Calu3 (cell line): ENCODE data around the gene KANK3. TPM values are rescaled to one million over a fixed set of nuclear protein-coding genes. Genes with fewer than 3 reads are reported as not detected.
A peak's percentile ranks its signal among the peaks of the same experiment; 100 is the strongest.

Experiments
- BruUV-seq: library from RNA; stranded (reverse); fragments of 400-500 nt; replicated peaks from 2 replicates; lab custom pipeline; 2021; lab: Mats Ljungman, UMichigan
- CTCF ChIA-PET: fragments of 300-600 bp; sonication (Branson Sonifier 250); formaldehyde crosslinking; loops from one replicate; lab custom pipeline; 2022; ENCODE audit warnings: antibody characterized with exemption; lab: Charles Lee
- DNase-seq: peaks from one replicate; pipeline ENCODE4 v3.0.0; 2022
- H3K27ac Mint-ChIP-seq: one replicate; pipeline ENCODE4 v1.8.0; 2022; ENCODE audit warnings: mixed read lengths; ENCODE audit not compliant: unreplicated experiment
- H3K27me3 Mint-ChIP-seq: one replicate; pipeline ENCODE4 v1.8.0; 2022; ENCODE audit warnings: mixed read lengths; ENCODE audit not compliant: unreplicated experiment
- H3K36me3 Mint-ChIP-seq: one replicate; pipeline ENCODE4 v1.8.0; 2022; ENCODE audit warnings: mild to moderate bottlenecking, moderate library complexity, mixed read lengths; ENCODE audit not compliant: insufficient read depth, unreplicated experiment
- H3K4me1 Mint-ChIP-seq: one replicate; pipeline ENCODE4 v1.8.0; 2022; ENCODE audit warnings: mild to moderate bottlenecking, low read depth, mixed read lengths; ENCODE audit not compliant: unreplicated experiment
- H3K4me3 Mint-ChIP-seq: one replicate; pipeline ENCODE4 v1.8.0; 2022; ENCODE audit warnings: mild to moderate bottlenecking, low read depth, moderate library complexity, mixed read lengths; ENCODE audit not compliant: unreplicated experiment
- H3K9me3 Mint-ChIP-seq: one replicate; pipeline ENCODE4 v1.8.0; 2022; ENCODE audit warnings: low read depth, mixed read lengths; ENCODE audit not compliant: unreplicated experiment
- CTCF ChIP-seq: fragments of 200-600 bp; IDR thresholded peaks from one replicate; pipeline ENCODE4 v1.8.0; 2022; ENCODE audit warnings: antibody characterized with exemption; ENCODE audit not compliant: unreplicated experiment
- intact Hi-C: fragments of 100-400 bp; cut with micrococcal nuclease; formaldehyde crosslinking; loops from one replicate; pipeline ENCODE4 v1.10.0; 2022; ENCODE audit not compliant: unreplicated experiment
- total RNA-seq: library from RNA; stranded (reverse); gene quantifications from 2 replicates; pipeline ENCODE4 v1.2.3, GENCODE V29; 2022

The KANK3 gene
- total RNA-seq, 1 experiment from 2014 or later, result not detected

GRCh38 chr19:8367327-8368001 is 24.4 kb upstream of the KANK3 start:
- no peaks in the 10 kb centered on the region for H3K27me3 Mint-ChIP-seq
- peaks cover 18% of the 10 kb centered on the region for H3K36me3 Mint-ChIP-seq
- CTCF ChIA-PET, result interaction anchor here (1.1 kb wide), 1 partner anchor 31 kb away, joined by 3 read pairs; no protein-coding TSS in a partner anchor
- H3K9me3 Mint-ChIP-seq, result no peaks in the 10 kb centered on the region
- no peak for TF ChIP-seq CTCF
- peak; percentile 78 for DNase-seq
- BruUV-seq, result no TSS peak
- peak overlapping the region; percentile 63 for H3K27ac Mint-ChIP-seq
- peaks cover 25% of the 10 kb centered on the region for H3K4me1 Mint-ChIP-seq
- H3K4me3 Mint-ChIP-seq, result no peak overlapping the region
- intact Hi-C loops, result no loop called here

GRCh38 chr19:8366961-8367326 is 23.9 kb upstream of the KANK3 start:
- TF ChIP-seq CTCF, result no peak
- Mint-ChIP-seq H3K9me3 (no peaks in the 10 kb centered on the region), H3K27ac (peak overlapping the region; percentile 63), H3K4me3 (no peak overlapping the region), H3K27me3 (no peaks in the 10 kb centered on the region), H3K4me1 (peaks cover 25% of the 10 kb centered on the region), H3K36me3 (peaks cover 22% of the 10 kb centered on the region)
- CTCF ChIA-PET, result interaction anchor here (1.1 kb wide), 1 partner anchor 30 kb away, joined by 3 read pairs; no protein-coding TSS in a partner anchor
- intact Hi-C loops, result no loop called here
- no TSS peak for BruUV-seq
- DNase-seq, result no peak

GRCh38 chr19:8366121-8366581 is 23.1 kb upstream of the KANK3 start:
- Mint-ChIP-seq H3K9me3 (no peaks in the 10 kb centered on the region), H3K27me3 (no peaks in the 10 kb centered on the region), H3K4me3 (no peak overlapping the region), H3K4me1 (peaks cover 25% of the 10 kb centered on the region), H3K27ac (no peak overlapping the region), H3K36me3 (peaks cover 26% of the 10 kb centered on the region)
- BruUV-seq, result no TSS peak
- no peak for TF ChIP-seq CTCF
- intact Hi-C loops, result no loop called here
- DNase-seq, result no peak
- CTCF ChIA-PET, result no interaction called here

GRCh38 chr19:8363803-8364771 is 21.0 kb upstream of the KANK3 start, which contains the start of gene ANGPTL4:
Gene ANGPTL4, plus strand, starts transcription at chr19:8364155. Its CDS starts 167 bp downstream, at chr19:8364322.
- intact Hi-C loops, result no loop called here
- Mint-ChIP-seq H3K36me3 (peaks cover 26% of the 10 kb centered on the region), H3K27me3 (no peaks in the 10 kb centered on the region), H3K9me3 (no peaks in the 10 kb centered on the region), H3K4me3 (peak within 1 kb of the TSS; percentile 22), H3K27ac (peak within 1 kb of the TSS; percentile 50), H3K4me1 (peaks cover 25% of the 10 kb centered on the region)
- DNase-seq, result peak; percentile 40
- CTCF ChIA-PET, result interaction anchor here (0.6 to 1.2 kb wide), 4 partner anchors 11 to 149 kb away, joined by 3 to 9 read pairs (median 4); partner anchors contain the start of gene ZNF414
- BruUV-seq, result no TSS peak
- no peak for TF ChIP-seq CTCF
